D721Med (cell line): ENCODE data around the gene SNCB.

ENCODE experiments used
- DNase-seq: peaks from one replicate; pipeline ENCODE4 v3.0.0; 2011; ENCODE audit warnings: low spot score; ENCODE audit not compliant: insufficient read length
- FAIRE-seq: peaks from 2 replicates; lab custom pipeline; 2011; peaks lifted over from hg19 to GRCh38; lab: Jason Lieb, UNC
- TF ChIP-seq, protein P1 (sequence below): IDR thresholded peaks from 2 replicates; pipeline ENCODE4 v1.5.1; 2012; ENCODE audit warnings: mild to moderate bottlenecking, control low read depth; ENCODE audit not compliant: insufficient read depth; ENCODE audit errors: missing control alignments

The SNCB gene

DNA sequence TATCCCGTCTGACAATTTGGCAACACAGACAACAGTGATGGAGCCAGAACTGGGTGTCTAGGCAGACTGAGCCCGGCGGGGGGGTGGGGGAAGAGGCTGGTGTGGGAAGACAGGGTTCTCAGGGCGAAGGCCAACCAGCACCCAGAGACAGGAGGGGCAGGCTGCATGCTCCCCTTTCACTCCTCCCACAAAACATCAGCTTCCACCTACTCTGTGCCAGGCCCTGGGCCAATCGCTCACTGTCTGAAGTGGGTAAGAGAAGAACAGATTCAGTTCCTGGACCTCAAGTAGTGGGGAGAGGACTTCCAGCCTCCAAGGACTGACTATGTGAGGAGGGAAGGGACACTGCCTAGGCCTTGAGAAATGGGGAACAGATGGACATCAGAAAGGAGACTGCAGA, 2.8 kb downstream of the SNCB start:
- FAIRE-seq: no peak
- TF ChIP-seq, protein P1, sequence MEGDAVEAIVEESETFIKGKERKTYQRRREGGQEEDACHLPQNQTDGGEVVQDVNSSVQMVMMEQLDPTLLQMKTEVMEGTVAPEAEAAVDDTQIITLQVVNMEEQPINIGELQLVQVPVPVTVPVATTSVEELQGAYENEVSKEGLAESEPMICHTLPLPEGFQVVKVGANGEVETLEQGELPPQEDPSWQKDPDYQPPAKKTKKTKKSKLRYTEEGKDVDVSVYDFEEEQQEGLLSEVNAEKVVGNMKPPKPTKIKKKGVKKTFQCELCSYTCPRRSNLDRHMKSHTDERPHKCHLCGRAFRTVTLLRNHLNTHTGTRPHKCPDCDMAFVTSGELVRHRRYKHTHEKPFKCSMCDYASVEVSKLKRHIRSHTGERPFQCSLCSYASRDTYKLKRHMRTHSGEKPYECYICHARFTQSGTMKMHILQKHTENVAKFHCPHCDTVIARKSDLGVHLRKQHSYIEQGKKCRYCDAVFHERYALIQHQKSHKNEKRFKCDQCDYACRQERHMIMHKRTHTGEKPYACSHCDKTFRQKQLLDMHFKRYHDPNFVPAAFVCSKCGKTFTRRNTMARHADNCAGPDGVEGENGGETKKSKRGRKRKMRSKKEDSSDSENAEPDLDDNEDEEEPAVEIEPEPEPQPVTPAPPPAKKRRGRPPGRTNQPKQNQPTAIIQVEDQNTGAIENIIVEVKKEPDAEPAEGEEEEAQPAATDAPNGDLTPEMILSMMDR: no peak
- no peak for DNase-seq

DNA sequence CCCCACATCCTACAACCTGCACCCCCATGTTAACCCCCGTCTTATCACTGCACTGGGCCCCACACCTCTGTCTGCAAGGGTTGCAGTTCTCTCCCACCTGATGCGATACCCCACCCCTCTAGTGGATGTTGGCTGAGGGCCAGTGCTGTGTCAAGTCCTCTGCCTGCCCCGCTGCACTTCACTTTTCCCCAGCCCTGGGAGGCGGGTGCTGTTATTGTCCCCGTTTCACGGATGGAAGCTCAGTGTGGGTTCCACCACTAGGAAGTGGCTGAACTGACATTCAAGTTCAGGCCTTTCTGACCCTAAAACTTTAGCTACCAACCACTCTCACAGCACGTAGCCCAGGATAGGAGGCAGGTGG, 3.5 kb downstream of the SNCB start:
- TF ChIP-seq, protein P1: no peak
- no peak for DNase-seq
- FAIRE-seq: no peak

DNA sequence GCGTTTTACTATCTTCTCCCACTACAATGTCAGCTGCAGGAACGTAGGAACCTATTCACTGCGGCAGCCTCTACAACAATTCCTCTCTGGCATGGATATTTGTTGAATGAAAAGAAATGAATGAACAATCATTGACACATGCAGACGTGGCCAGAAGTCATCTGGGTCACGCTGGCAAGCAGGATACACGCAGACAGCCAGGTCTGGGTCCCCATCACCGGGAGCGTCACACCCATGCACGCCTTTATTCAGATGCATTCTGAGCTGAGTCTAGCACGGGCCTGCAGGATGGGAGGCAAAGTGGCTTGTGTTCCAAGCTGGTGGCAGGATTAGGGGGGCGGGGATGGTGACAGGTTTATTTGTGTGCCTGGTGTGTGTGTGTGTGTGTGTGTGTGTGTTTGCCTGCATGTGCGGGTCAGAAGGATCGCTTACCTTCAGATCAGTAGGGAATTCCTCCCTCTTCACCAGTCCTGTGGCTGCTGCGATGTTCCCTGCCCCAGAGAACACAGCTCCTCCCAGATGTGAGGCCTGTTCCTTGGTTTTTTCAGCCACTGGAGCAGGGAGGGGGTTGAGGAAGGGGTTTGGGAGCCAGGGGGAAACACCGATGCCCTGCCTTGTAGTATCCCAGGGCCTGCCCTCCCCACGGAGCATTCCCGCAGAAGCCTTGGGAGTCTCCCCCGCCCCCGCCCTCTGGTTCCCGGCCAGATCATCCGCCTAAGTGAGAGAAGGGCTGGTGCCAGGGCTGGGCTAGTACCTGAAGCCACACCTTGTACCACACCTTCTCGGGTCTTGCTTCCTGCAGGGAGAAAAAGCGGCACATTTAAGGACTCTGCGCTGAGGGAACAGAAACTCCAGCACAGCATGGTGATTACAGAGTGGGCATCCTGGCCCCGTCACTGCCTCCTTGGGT, 4.1 kb downstream of the SNCB start:
- no peak for FAIRE-seq
- TF ChIP-seq, protein P1: no peak
- no peak for DNase-seq

DNA sequence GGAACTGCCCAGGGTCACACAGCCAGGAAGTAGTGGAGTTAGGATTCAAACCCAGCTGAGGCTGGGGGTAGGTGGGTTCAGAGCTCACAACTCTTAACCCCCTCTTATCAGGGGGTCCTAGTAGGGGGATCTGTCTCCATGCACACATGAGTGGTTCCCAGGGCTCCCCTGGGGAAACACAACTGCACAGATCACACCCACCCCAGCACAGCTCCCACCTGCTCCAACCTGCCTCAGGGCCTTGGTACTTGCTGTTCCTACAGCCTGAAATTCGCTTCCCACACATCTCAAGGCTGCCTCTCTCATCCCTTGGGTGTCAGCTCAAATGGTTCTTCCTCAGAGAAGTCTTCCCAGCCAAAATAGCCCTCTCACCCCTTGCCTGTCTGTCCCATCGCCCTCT, 4.8 kb downstream of the SNCB start:
- DNase-seq (no peak), FAIRE-seq (no peak)
- TF ChIP-seq, protein P1: no peak

DNA sequence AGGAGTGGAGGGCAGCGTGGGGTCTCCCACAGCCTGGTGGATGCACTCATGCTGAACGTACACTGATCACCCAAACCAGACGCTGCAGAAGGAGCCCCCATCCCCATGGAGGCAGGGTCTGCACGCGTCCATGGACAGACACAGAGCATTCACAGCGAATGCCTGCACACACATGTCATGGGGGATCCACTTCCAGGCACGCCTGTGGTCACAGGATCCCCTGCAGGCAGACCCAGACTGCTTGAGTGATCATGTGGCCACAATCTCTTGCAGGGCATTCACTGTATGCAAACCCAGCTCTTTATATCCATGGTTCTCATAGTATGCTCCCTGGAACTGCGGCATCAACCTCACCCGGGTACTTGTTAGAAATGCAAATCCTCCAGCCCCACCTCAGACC, 5.4 kb downstream of the SNCB start:
- FAIRE-seq: no peak
- TF ChIP-seq, protein P1: no peak
- DNase-seq: no peak

DNA sequence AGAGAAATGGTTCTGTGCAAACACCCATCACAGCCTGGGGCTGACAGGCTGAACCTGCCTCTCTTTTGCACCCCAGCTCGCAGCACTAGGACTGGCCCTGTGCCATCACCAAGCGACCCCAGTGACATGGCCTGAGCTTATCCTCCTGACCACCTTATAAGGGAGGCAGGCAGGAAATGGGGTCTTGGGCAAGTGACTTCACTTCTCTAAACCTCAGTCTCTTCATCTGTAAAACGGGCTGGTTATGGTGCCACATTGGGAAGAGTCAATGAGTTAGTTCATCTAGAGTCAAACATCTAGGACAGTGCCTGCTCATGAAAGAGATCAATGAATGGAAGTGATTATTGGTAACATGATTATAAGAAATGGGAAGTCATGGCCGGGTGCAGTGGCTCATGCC, 6.2 kb downstream of the SNCB start:
- TF ChIP-seq, protein P1: no peak
- no peak for DNase-seq
- no peak for FAIRE-seq

DNA sequence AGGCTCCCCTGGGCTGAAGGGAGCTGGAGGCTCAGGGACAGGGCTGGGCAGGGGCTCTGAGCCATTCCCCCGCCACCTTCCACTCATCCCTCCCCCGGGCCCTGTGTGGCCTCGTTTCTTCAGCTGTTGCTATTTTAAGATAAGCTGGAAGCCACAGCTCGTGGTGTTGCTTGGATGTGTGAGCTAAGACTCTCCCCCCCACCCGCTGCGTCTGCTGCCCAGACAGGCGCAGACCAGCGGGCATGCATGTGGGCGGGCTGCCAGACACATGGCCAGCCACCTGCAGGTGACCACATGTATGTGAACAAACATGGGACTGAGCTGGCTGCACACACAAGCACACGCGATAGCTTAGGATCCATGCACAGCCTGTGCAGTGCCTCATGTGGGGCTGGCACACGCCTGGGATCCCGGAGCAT, 8.7 kb downstream of the SNCB start:
- TF ChIP-seq, protein P1: no peak
- DNase-seq: peak; percentile 77
- no peak for FAIRE-seq
